Fibroblast of pulmonary artery (primary cell): ENCODE results near the gene SPOCK1.

Source experiments
- DNase-seq: peaks from one replicate; pipeline ENCODE4 v3.0.0-alpha.2; 2010; ENCODE audit warnings: low read depth
- H3K4me3 ChIP-seq: replicated peaks from 2 replicates; pipeline ENCODE4 v1.5.1; 2011; ENCODE audit warnings: low read depth, mild to moderate bottlenecking, control low read depth, low read length, moderate library complexity
- CTCF ChIP-seq: IDR thresholded peaks from 2 replicates; pipeline ENCODE4 v1.5.1; 2011; ENCODE audit warnings: mild to moderate bottlenecking, control low read depth, low read length, inconsistent platforms; ENCODE audit errors: missing control alignments

The SPOCK1 gene

DNA sequence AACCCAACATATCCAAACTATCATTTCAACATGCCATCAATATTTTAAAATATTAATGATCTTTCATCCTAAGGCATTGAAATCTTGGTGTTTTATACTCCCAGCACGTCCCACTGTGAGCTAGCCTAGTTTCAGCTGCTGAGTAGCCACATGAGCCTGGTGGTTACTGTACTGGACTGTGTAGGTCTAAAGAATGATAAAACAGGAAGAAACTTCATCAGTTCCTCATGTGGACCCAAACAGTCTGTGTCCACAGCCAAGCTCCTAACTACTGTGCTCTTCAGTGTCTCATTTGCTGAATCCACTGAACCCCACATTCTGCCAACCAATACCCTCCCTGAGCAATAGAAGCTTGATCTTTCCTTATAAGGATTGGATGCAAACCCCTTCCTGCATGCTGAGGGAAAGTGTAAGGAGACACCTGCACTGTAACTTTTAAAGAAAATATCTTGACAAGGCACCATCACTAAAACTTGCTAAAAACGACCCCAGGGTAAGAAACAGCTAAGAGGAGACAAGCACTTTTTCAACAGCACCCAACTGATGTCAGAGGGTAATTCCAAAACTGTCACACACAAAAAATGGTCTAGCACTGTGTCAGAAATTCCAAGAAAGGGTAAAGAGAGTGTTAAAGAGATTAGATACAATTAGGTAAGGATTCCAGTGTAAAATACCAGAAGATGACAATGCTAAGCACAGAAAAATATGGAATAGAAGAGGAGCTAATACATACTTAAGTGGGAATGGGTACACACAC, 126.9 kb downstream of the SPOCK1 start:
- no peak for TF ChIP-seq CTCF
- no peak for DNase-seq
- no peak overlapping the region for H3K4me3 ChIP-seq

DNA sequence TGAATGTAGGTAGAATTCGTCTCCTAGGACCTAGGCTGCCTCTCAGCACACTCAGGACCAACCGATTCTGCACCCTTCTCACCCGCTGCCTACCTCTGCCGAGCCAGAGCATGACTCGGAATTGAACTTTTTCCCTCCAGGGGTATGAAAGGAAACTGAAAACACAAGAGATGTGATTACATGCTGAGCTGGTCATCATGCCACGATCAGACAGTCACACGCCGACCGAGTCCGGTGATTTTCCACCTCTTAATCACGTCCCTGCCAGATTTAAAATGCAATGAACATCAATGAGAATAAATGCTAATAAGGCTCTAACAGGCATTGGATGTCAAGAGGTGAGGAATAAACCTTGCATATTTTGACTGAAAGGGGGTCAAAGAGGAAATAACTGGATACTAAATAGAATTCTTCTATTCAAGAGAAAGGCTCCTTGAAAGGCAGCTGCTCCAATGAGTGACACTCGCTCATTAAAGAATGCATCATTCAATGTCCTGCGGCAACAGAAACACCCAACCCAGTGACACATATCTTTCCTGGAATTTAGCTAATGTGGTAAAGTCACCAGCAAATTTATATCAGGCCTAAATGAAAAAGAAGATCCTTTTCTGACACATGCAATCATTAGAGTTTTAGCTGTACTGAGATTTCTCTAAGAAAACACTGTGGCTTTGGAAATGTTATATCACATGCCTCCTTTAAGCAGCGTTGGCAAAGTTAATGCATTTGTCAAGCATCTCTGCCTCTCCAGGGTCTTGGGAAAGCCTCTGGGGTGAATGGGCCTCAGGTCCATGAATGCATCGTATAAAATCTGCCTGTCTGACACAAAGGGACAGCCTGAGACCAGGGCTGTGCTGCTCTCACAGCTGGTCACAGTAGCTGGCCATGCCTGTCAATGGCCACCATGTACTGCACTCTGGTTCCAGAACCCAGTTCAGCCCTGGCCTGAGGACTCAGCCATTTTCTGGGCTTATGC, 128.7 kb downstream of the SPOCK1 start:
- no peak overlapping the region for H3K4me3 ChIP-seq
- no peak for TF ChIP-seq CTCF
- no peak for DNase-seq

GRCh38 chr5:137368651-137369050, 130.5 kb downstream of the SPOCK1 start:
- H3K4me3 ChIP-seq, result no peak overlapping the region
- no peak for DNase-seq
- TF ChIP-seq CTCF, result no peak

DNA sequence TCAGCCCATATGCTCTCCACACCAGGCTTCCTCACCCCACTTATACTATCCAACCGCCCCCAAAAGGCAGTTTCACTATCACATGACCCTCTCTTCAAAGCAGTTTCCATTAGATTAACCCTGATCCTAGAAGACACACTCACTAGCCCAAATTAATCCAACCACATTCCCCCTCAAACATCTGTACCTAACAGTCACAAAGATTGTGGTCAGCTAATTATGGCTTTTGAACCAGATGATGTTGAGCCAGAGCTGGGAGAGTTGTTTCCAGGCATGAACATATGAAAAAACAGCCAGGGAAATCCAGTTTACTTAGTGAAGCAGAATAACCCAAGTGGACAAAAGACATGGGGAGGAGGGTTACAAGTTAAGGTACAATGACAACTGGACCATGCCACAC, 131.2 kb downstream of the SPOCK1 start:
- no peak for TF ChIP-seq CTCF
- H3K4me3 ChIP-seq, result no peak overlapping the region
- no peak for DNase-seq

DNA sequence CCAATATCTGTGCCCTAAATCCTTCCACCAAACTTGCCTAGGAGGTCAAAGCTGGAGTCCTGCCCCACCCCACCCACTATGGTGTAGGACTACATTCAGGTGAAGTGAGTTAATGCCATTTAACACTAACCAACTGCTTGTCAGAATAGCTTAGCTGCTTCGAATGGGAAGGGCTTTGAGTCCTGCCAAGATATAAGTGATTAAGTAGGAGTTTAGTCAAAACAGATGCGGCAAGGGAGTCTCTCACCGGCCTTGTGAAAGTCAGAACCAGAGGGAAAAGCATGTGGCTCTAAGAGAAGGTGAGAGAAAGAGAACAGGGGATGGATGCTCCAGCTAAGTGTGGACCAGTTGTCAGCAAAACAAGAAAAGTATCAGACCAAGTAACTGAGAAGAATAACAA, 132.6 kb downstream of the SPOCK1 start:
- no peak for TF ChIP-seq CTCF
- no peak overlapping the region for H3K4me3 ChIP-seq
- DNase-seq, result no peak

- no peak for TF ChIP-seq CTCF
- H3K4me3 ChIP-seq, result no peak overlapping the region
- DNase-seq, result no peak
Observed at GRCh38 chr5:137365126-137365865, 133.8 kb downstream of the SPOCK1 start.
